Measurements from ENCODE around the gene SEMA6B. TPM values are rescaled to one million over a fixed set of nuclear protein-coding genes. Genes with fewer than 3 reads are reported as not detected.
"Not testable (repeated sequence)": the region's sequence is repeated elsewhere in the genome, so short reads cannot be mapped to it uniquely, and the experiment has no call there.

SEMA6B gene
- total RNA-seq, 6 experiments from 2014 or later, result 0.05 to 0.30 (median 0.21) TPM

- Mint-ChIP-seq H3K27ac (no peak overlapping the region), H3K27me3 (ENCODE audit: insufficient read depth) (peaks cover 12% of the 10 kb centered on the region), H3K9me3 (no peaks in the 10 kb centered on the region), H3K4me1 (ENCODE audit: low read depth) (peaks cover 6% of the 10 kb centered on the region; the same call in 1 of the 2 replicates), H3K4me3 (no peak overlapping the region), H3K36me3 (ENCODE audit: low read depth) (no peaks in the 10 kb centered on the region)
- no peak for TF ChIP-seq CTCF (IDR thresholded peaks at IDR 0.05)
- DNase-seq, result no peak
Measured at GRCh38 chr19:4597278-4597974, 37.9 kb upstream of the SEMA6B start.

DNA sequence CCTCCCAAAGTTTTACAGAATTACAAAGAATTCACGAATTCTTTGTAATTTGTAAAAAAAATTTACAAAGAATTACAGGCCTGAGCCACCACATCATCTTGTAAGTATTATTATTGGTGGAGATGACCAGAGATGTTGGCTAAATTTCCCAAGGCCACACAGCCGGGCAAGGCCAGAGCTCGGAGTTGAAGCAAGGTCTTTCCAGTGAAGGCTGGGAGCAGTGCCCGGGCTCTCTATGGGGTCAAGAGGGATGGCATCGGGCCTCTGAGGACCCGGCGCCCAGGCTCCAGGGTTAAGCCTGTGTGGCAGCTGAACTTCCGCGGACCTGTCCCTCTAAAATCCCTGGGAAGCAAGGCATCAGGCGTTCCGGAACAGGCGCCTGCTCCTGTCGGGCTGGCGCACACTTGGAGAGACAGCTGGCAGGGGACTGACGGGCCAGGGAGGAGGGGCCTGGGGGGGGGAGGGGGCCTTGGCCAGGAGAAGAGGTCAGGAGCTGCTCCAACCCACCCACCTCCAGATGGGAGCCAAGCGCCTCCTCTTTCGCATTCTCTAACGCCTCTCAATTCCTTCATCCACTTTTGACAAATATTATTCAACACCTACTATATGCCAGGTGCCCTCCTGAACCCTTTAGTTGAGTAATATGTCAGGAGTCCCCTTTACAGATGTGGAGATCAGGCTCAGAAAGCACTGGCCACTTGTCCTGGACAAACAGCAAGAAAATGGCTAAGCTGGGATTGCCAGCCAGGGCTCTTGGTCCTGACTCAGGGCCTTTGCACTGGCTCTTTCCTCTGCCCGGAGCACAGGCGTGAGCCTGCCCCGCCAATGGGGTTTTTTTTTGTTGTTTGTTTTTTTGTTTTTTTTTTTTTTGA lies 36.8 kb upstream of the SEMA6B start:
- no peak for TF ChIP-seq CTCF (IDR thresholded peaks at IDR 0.05)
- no peak for DNase-seq
- Mint-ChIP-seq H3K4me3 (no peak overlapping the region), H3K9me3 (no peaks in the 10 kb centered on the region), H3K36me3 (ENCODE audit: low read depth) (no peaks in the 10 kb centered on the region), H3K27ac (no peak overlapping the region), H3K27me3 (ENCODE audit: insufficient read depth) (peaks cover 15% of the 10 kb centered on the region), H3K4me1 (ENCODE audit: low read depth) (peaks cover 6% of the 10 kb centered on the region; the same call in 1 of the 2 replicates)

GRCh38 chr19:4595158-4595557 lies 35.7 kb upstream of the SEMA6B start:
- H3K27me3 Mint-ChIP-seq (ENCODE audit: insufficient read depth), result peaks cover 10% of the 10 kb centered on the region
- not testable (repeated sequence) for DNase-seq; H3K4me1 Mint-ChIP-seq (ENCODE audit: low read depth); H3K36me3 Mint-ChIP-seq (ENCODE audit: low read depth); H3K4me3 Mint-ChIP-seq; H3K9me3 Mint-ChIP-seq; H3K27ac Mint-ChIP-seq

DNA sequence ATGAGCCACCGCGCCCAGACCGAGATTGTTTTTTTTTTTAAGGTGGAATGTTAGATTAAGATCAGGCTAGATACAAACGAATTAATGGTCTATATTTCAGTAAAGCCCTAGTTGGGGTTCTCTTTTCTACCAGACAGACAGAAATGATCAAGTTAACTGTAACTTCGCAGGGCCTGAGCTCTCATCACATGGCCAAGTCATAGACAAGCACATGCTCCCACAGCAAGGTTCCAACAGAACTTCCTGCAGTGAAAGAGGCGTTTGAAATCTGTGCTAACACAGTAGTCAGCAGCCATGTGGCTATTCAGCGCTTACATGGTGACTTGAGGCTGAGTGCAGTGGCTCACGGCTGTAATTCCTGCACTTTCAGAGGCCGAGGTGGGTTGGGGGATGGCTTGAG lies 34.7 kb upstream of the SEMA6B start:
- no peak for TF ChIP-seq CTCF (IDR thresholded peaks at IDR 0.05)
- H3K27ac Mint-ChIP-seq, result peak overlapping the region; percentile 30; the same call in 1 of the 2 replicates
- peaks cover 9% of the 10 kb centered on the region for H3K27me3 Mint-ChIP-seq (ENCODE audit: insufficient read depth)
- no peak for DNase-seq
- H3K9me3 Mint-ChIP-seq, result no peaks in the 10 kb centered on the region
- no peak overlapping the region for H3K4me3 Mint-ChIP-seq
- no peaks in the 10 kb centered on the region for H3K36me3 Mint-ChIP-seq (ENCODE audit: low read depth)
- H3K4me1 Mint-ChIP-seq (ENCODE audit: low read depth), result peaks cover 6% of the 10 kb centered on the region; the same call in 1 of the 2 replicates

GRCh38 chr19:4593409-4593851 lies 33.9 kb upstream of the SEMA6B start:
- H3K27ac Mint-ChIP-seq, result no peak overlapping the region

More at GRCh38 chr19:4593409-4593851, 33.9 kb upstream of the SEMA6B start:
- no peaks in the 10 kb centered on the region for H3K36me3 Mint-ChIP-seq (ENCODE audit: low read depth)
- peaks cover 6% of the 10 kb centered on the region; the same call in 1 of the 2 replicates for H3K4me1 Mint-ChIP-seq (ENCODE audit: low read depth)
- H3K27me3 Mint-ChIP-seq (ENCODE audit: insufficient read depth), result peaks cover 9% of the 10 kb centered on the region
- no peak for TF ChIP-seq CTCF (IDR thresholded peaks at IDR 0.05)
- no peaks in the 10 kb centered on the region for H3K9me3 Mint-ChIP-seq
- H3K4me3 Mint-ChIP-seq, result no peak overlapping the region
- peak; percentile 86 for DNase-seq

Measured in HFFc6 (cell line).